C4-2B (cell line): ENCODE data around the gene IL1A.
"Not testable (repeated sequence)": the region's sequence is repeated elsewhere in the genome, so short reads cannot be mapped to it uniquely, and the experiment has no call there.

Experiments used
- H3K27ac ChIP-seq: fragments of 450-650 bp; 2 replicates; pipeline ENCODE4 v1.5.1; 2017
- ZFX ChIP-seq: fragments of 450-650 bp; IDR thresholded peaks from 2 replicates; pipeline ENCODE4 v1.6.1; 2017
- TF ChIP-seq, protein P1 (sequence below): fragments of 450-650 bp; conservative IDR thresholded peaks from 2 replicates; pipeline ENCODE4 v1.5.1; 2017; ENCODE audit warnings: mild to moderate bottlenecking

Gene IL1A, protein sequence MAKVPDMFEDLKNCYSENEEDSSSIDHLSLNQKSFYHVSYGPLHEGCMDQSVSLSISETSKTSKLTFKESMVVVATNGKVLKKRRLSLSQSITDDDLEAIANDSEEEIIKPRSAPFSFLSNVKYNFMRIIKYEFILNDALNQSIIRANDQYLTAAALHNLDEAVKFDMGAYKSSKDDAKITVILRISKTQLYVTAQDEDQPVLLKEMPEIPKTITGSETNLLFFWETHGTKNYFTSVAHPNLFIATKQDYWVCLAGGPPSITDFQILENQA

DNA sequence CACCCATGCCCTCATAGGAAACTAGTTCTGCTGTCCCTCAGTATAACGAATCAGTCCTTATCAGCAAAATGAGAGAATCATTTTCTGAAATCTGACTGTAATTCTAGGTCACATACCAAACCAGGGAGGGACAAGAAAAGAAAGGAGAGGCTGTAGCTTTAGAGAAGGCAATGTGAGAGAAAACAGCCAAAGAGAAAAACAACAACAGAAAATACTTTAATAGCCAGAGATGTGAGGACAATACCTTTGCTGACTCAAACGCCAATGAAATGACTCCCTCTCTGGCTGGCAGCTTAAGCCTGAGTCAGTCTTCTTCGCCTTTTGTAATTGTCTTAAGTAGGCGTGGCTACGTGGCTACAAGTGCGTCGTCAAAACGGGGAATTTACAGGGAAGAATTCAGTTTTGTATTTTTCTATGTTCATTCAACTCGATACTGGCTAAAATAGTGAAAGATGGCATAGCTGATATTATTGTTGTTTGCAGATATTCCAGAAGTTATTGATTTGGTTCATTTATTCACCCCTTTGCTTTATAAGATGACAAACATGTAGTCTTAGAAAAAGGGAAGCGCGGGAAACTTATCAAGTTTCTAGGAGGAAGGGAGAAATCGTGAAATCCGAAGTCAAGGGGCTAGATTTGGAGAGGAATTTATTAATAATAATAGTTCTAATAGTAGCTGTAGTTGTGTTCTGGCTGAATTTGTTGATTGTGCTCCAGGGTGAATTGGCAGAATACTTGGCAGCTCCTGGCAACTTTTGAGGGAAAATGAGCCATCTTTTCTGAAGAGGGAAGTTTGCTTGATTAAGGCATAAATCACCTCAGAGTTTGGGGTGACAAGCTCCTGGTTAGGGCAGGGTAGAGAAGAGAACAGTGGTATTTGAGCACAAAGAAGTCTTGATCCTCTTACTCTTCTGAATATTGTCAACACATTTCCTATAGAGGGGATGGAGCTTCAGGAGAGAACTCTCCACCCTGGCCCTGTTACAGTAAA lies at the start of gene IL1A:
Gene IL1A, minus strand, starts transcription at position 295 of the 991 bp plus-strand sequence. CDS start 723 bp downstream, outside the sequence.
- no peak for TF ChIP-seq ZFX
- TF ChIP-seq, protein P1, sequence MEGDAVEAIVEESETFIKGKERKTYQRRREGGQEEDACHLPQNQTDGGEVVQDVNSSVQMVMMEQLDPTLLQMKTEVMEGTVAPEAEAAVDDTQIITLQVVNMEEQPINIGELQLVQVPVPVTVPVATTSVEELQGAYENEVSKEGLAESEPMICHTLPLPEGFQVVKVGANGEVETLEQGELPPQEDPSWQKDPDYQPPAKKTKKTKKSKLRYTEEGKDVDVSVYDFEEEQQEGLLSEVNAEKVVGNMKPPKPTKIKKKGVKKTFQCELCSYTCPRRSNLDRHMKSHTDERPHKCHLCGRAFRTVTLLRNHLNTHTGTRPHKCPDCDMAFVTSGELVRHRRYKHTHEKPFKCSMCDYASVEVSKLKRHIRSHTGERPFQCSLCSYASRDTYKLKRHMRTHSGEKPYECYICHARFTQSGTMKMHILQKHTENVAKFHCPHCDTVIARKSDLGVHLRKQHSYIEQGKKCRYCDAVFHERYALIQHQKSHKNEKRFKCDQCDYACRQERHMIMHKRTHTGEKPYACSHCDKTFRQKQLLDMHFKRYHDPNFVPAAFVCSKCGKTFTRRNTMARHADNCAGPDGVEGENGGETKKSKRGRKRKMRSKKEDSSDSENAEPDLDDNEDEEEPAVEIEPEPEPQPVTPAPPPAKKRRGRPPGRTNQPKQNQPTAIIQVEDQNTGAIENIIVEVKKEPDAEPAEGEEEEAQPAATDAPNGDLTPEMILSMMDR: no peak
- H3K27ac ChIP-seq: no peak within 1 kb of the TSS

DNA sequence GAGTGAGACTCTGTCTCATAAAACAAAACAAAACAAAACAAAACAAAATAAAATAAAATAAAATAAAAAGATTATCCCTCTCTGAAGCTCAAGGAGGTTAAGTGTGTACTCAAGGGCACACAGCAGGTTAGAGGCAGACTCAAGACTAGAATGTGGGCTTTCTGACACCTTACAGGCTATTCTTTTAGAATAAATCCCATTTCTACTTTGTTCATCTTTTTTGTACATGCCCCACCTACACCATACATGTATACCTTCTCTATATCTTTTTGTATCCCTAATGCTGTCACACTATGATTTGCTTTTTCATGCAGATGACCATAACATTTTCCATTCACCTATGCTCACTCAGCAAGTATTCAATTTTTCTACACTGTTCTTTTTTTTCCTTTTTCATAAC lies 49.7 kb upstream of the IL1A start:
- H3K27ac ChIP-seq: no peak overlapping the region
- TF ChIP-seq, protein P1: no peak
- no peak for TF ChIP-seq ZFX

DNA sequence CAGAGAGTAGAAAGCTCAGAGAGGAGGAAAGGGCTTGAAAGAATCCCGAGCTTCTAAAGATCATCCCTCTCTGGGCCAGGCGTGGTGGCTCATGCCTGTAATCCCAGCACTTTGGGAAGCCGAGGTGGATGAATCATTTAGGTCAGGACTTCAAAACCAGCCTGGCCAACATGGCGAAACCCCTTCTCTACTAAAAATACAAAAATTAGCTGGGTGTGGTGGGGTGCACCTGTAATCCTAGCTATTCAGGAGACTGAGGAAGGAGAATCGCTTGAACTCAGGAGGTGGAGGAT lies 49.3 kb upstream of the IL1A start:
- not testable (repeated sequence) for H3K27ac ChIP-seq

DNA sequence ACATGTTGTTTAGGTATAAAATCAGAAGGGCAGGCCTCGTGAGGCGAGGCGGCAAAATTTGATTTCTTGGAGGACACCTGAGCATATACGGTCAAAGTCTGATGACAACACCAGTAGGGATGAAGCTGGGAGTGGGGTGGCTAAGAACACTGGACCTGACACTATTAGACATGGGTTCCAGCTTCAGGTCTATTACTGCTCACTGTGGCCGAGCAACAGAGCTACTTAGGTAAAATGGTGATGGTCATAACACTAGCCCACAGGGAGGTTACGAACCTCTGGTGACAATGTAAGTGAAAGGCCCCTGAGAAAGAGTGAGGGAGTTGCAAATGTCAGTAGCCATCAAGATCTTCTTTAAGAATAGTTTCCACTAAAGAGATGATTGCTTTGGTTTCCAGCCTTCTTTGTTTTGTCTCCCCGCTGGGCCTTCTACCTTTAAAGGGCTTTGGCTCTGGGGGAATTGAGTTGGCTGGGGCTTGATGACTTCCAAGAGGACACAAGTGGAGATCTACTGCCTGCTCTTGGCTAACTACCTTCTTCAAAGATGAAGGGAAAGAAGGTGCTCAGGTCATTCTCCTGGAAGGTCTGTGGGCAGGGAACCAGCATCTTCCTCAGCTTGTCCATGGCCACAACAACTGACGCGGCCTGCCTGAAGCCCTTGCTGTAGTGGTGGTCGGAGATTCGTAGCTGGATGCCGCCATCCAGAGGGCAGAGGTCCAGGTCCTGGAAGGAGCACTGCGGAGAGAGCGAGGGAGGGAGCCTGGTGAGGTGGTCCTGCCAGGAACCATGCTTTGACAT lies 48.7 kb upstream of the IL1A start:
- no peak for TF ChIP-seq ZFX
- TF ChIP-seq, protein P1: no peak
- H3K27ac ChIP-seq: no peak overlapping the region

DNA sequence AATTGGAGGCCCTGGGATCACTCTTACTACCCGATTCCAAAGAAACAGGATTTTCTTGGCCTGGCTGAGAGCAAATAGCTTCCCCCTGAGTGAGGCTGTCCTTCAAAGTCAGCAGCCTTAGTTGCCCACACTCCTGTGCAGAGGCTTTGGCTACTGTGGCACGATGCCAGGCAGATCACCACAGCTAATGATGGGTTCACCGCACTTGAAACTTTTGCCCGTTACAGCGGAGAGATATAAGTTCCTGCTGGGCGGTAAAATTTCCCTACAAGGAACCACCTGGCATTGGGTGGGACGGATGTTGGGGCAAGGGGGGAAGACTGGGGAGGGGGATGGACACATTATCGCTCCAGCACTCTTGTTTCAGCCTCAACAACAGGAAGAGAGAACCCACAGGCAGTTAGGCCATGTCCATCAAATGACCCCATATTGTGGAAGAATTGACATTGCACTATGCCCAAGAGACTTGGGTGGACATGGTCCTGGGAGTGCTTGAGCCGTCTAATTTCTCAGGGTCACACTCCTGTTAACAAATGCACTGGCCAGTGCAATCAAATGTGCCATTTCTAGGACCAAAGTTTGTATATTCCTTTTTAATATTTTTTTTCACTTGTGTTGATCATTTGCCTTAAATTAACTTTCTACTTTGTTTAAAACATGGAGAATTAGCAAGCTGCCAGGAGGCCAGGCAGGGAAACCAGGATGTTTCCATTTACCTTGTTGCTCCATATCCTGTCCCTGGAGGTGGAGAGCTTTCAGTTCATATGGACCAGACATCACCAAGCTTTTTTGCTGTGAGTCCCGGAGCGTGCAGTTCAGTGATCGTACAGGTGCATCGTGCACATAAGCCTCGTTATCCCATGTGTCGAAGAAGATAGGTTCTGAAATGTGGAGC lies 47.9 kb upstream of the IL1A start:
- no peak for TF ChIP-seq ZFX
- TF ChIP-seq, protein P1: no peak
- no peak overlapping the region for H3K27ac ChIP-seq

DNA sequence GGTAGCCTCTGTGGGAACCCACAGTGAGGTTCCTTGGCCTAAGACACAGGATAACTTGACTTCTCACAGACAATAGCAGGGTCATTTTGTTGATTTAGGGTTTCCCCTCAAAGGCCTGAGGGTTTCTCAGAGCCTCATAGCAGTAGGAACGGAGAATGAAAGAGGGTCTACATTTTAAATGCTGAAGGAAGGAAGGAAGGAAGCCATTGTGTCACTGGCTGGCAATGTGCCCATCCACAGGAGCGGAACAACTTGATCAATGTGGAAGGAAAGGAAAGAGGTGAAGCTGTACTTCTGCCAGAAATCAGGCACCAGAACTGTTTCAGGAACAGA lies 47.2 kb upstream of the IL1A start:
- H3K27ac ChIP-seq: no peak overlapping the region
- no peak for TF ChIP-seq ZFX
- TF ChIP-seq, protein P1: no peak
